Breast epithelium (tissue), 3 donors: ENCODE results near the gene CRTC1.

ENCODE experiments used
- POLR2A ChIP-seq: fragments of 450-650 bp; IDR thresholded peaks from one replicate; pipeline ENCODE4 v1.6.1; 2016; ENCODE audit warnings: antibody characterized with exemption, mild to moderate bottlenecking, moderate library complexity
- POLR2AphosphoS5 ChIP-seq, 3 donors: sonication (generic); formaldehyde crosslinking; IDR thresholded peaks; one replicate each; pipeline ENCODE4 v1.6.1; 2017; ENCODE audit warnings: antibody characterized with exemption in 3 of 3
- TF ChIP-seq, protein P1 (sequence below), 3 donors: fragments of 450-650 bp; IDR thresholded peaks; one replicate each; pipeline ENCODE4 v1.5.1; 2016 to 2017; ENCODE audit warnings: antibody characterized with exemption in 3 of 3, mild to moderate bottlenecking in 3 of 3, moderate library complexity in 3 of 3

- TF ChIP-seq, protein P1, sequence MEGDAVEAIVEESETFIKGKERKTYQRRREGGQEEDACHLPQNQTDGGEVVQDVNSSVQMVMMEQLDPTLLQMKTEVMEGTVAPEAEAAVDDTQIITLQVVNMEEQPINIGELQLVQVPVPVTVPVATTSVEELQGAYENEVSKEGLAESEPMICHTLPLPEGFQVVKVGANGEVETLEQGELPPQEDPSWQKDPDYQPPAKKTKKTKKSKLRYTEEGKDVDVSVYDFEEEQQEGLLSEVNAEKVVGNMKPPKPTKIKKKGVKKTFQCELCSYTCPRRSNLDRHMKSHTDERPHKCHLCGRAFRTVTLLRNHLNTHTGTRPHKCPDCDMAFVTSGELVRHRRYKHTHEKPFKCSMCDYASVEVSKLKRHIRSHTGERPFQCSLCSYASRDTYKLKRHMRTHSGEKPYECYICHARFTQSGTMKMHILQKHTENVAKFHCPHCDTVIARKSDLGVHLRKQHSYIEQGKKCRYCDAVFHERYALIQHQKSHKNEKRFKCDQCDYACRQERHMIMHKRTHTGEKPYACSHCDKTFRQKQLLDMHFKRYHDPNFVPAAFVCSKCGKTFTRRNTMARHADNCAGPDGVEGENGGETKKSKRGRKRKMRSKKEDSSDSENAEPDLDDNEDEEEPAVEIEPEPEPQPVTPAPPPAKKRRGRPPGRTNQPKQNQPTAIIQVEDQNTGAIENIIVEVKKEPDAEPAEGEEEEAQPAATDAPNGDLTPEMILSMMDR (IDR thresholded peaks at IDR 0.05), result no peak
- TF ChIP-seq POLR2A, result no peak
- no peak for TF ChIP-seq POLR2AphosphoS5 (IDR thresholded peaks at IDR 0.05)
Observed at GRCh38 chr19:18674616-18675015, 8.9 kb upstream of the CRTC1 start.
